NB4 (cell line): ENCODE data around the gene SHISA4.
"Not testable (repeated sequence)": the region's sequence is repeated elsewhere in the genome, so short reads cannot be mapped to it uniquely, and the experiment has no call there.

Source experiments
- DNase-seq: peaks from one replicate; pipeline ENCODE4 v3.0.0; 2010; ENCODE audit warnings: low read depth
- H3K4me3 ChIP-seq: one replicate; pipeline ENCODE4 v1.5.1; 2011; ENCODE audit warnings: mild to moderate bottlenecking, low read depth, low read length, moderate library complexity
- MAX ChIP-seq: IDR thresholded peaks from 2 replicates; pipeline ENCODE4 v1.6.1; 2011; ENCODE audit warnings: low read depth, low read length
- MYC ChIP-seq: IDR thresholded peaks from 2 replicates; pipeline ENCODE4 v1.6.1; 2011; ENCODE audit warnings: low read depth, low read length
- POLR2A ChIP-seq: IDR thresholded peaks from 2 replicates; pipeline ENCODE4 v1.6.1; 2011; ENCODE audit warnings: mild to moderate bottlenecking; ENCODE audit not compliant: insufficient read length; ENCODE audit errors: extremely low read depth
- TF ChIP-seq, protein P1 (sequence below): IDR thresholded peaks from one replicate; pipeline ENCODE4 v1.5.1; 2012; ENCODE audit warnings: low read depth, low read length

SHISA4 gene

DNA sequence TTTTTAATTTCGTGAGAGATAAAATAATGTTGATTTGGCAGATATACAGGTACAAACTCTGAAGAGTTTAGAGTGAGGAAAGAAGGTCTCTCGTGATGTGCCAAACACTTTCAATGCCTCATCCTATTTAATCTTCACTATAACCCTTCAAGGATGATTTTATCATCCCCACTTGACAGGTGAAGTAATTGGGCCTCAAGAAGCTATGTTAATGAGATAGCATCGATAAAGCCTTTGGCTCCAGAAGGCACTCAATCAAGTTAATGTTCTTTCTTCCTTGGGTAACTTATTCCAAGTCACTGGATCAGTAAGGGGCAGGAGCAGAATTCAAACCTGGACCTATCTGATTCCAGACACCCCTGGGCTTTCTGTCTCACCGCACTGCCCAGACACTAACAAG lies 50.5 kb downstream of the SHISA4 start:
- no peak for DNase-seq
- H3K4me3 ChIP-seq, result no peak overlapping the region
- TF ChIP-seq, protein P1, sequence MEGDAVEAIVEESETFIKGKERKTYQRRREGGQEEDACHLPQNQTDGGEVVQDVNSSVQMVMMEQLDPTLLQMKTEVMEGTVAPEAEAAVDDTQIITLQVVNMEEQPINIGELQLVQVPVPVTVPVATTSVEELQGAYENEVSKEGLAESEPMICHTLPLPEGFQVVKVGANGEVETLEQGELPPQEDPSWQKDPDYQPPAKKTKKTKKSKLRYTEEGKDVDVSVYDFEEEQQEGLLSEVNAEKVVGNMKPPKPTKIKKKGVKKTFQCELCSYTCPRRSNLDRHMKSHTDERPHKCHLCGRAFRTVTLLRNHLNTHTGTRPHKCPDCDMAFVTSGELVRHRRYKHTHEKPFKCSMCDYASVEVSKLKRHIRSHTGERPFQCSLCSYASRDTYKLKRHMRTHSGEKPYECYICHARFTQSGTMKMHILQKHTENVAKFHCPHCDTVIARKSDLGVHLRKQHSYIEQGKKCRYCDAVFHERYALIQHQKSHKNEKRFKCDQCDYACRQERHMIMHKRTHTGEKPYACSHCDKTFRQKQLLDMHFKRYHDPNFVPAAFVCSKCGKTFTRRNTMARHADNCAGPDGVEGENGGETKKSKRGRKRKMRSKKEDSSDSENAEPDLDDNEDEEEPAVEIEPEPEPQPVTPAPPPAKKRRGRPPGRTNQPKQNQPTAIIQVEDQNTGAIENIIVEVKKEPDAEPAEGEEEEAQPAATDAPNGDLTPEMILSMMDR, result no peak
- TF ChIP-seq POLR2A, result no peak

- DNase-seq, result no peak
- H3K4me3 ChIP-seq, result no peak overlapping the region
- TF ChIP-seq MYC (no peak), MAX (no peak), POLR2A (no peak)
- TF ChIP-seq, protein P1, result no peak
Observed at GRCh38 chr1:201939574-201939973, 50.9 kb downstream of the SHISA4 start.

GRCh38 chr1:201940316-201940715 lies 51.6 kb downstream of the SHISA4 start:
- not testable (repeated sequence) for H3K4me3 ChIP-seq, DNase-seq

- no peak for DNase-seq
- TF ChIP-seq MYC (no peak), POLR2A (no peak), MAX (no peak)
- TF ChIP-seq, protein P1, result no peak
- no peak overlapping the region for H3K4me3 ChIP-seq
Observed at GRCh38 chr1:201941420-201942128, 52.9 kb downstream of the SHISA4 start.

- no peak overlapping the region for H3K4me3 ChIP-seq
- DNase-seq, result no peak
- TF ChIP-seq, protein P1, result no peak
- TF ChIP-seq MYC (no peak), MAX (no peak)
Observed at GRCh38 chr1:201942129-201942495, 53.4 kb downstream of the SHISA4 start.
